IMR-90 (cell line): Measurements from ENCODE around the gene CSF1. TPM values are rescaled to one million over a fixed set of nuclear protein-coding genes. Genes with fewer than 3 reads are reported as not detected.

Experiments used
- ATAC-seq: fragments of 200-7000 bp; cut with Tn5 transposase; 2 replicates; pipeline ENCODE4 v1.9.1; 2020; ENCODE audit warnings: low read depth, mild to moderate bottlenecking, moderate library complexity
- BruUV-seq: library from RNA; stranded (reverse); fragments of 400-500 nt; replicated peaks from 2 replicates; lab custom pipeline; 2021; lab: Mats Ljungman, UMichigan
- CTCF ChIA-PET: fragments of 300-600 bp; formaldehyde crosslinking; extraction: SDS; loops from one replicate; lab custom pipeline; 2021; ENCODE audit warnings: antibody characterized with exemption; lab: Yijun Ruan, JAX
- POLR2A ChIA-PET: fragments of 300-600 bp; sonication (Branson Sonifier 250); formaldehyde crosslinking; loops from one replicate; lab custom pipeline; 2022; ENCODE audit warnings: antibody characterized with exemption; ENCODE audit not compliant: unreplicated experiment; lab: Charles Lee
- DNase-seq: peaks from one replicate; pipeline ENCODE4 v3.0.0; 2013
- H2AFZ ChIP-seq: replicated peaks from 2 replicates; pipeline ENCODE3; 2013; ENCODE audit warnings: low read length, mild to moderate bottlenecking; ENCODE audit not compliant: poor library complexity
- H2AK5ac ChIP-seq: 2 replicates; pipeline ENCODE4 v1.6.1; 2013; ENCODE audit warnings: low read depth, low read length, inconsistent platforms
- H2AK9ac ChIP-seq: replicated peaks from 2 replicates; pipeline ENCODE3; 2013; ENCODE audit warnings: mild to moderate bottlenecking, low read depth, low read length, moderate library complexity; ENCODE audit not compliant: poor library complexity
- H2BK120ac ChIP-seq: 2 replicates; pipeline ENCODE4 v1.6.1; 2013; ENCODE audit warnings: low read depth, low read length, inconsistent platforms
- H2BK15ac ChIP-seq: 3 replicates; pipeline ENCODE4 v1.6.1; 2013; ENCODE audit warnings: low read depth, low read length, inconsistent platforms
- H2BK20ac ChIP-seq: 2 replicates; pipeline ENCODE4 v1.6.1; 2013; ENCODE audit warnings: low read depth, mild to moderate bottlenecking, inconsistent platforms, low read length, moderate library complexity
- H2BK5ac ChIP-seq: 2 replicates; pipeline ENCODE4 v1.6.1; 2013; ENCODE audit warnings: mild to moderate bottlenecking, low read depth, low read length, inconsistent platforms; ENCODE audit not compliant: poor library complexity, severe bottlenecking
- H3K14ac ChIP-seq: replicated peaks from 2 replicates; pipeline ENCODE4 v1.6.1; 2013; ENCODE audit warnings: low read depth, low read length, inconsistent platforms
- H3K18ac ChIP-seq: 2 replicates; pipeline ENCODE4 v1.6.1; 2013; ENCODE audit warnings: low read depth, low read length, control low read depth
- H3K23ac ChIP-seq: 2 replicates; pipeline ENCODE4 v1.6.1; 2013; ENCODE audit warnings: low read depth, low read length, inconsistent platforms
- H3K27ac ChIP-seq: 2 replicates; pipeline ENCODE4 v1.5.1; 2013; ENCODE audit warnings: mild to moderate bottlenecking, control low read depth, low read length; ENCODE audit not compliant: insufficient read depth
- H3K27me3 ChIP-seq: 2 replicates; pipeline ENCODE4 v1.6.1; 2013; ENCODE audit warnings: low read length; ENCODE audit not compliant: control insufficient read depth, insufficient read depth
- H3K36me3 ChIP-seq: 2 replicates; pipeline ENCODE4 v1.6.1; 2013; ENCODE audit warnings: low read length, mixed read lengths; ENCODE audit not compliant: control insufficient read depth, insufficient read depth
- H3K4ac ChIP-seq: 2 replicates; pipeline ENCODE4 v1.6.1; 2013; ENCODE audit warnings: low read depth, low read length, inconsistent platforms
- H3K4me1 ChIP-seq: 2 replicates; pipeline ENCODE4 v1.6.1; 2013; ENCODE audit warnings: low read length, mixed read lengths; ENCODE audit not compliant: control insufficient read depth, insufficient read depth
- H3K4me2 ChIP-seq: 2 replicates; pipeline ENCODE4 v1.6.1; 2013; ENCODE audit warnings: low read depth, mild to moderate bottlenecking, control low read depth, low read length, moderate library complexity
- H3K4me3 ChIP-seq: 2 replicates; pipeline ENCODE4 v1.5.1; 2013; ENCODE audit warnings: low read depth, mild to moderate bottlenecking, control low read depth, low read length, moderate library complexity; ENCODE audit not compliant: insufficient read depth
- H3K56ac ChIP-seq: 2 replicates; pipeline ENCODE4 v1.6.1; 2013; ENCODE audit warnings: low read length, inconsistent platforms; ENCODE audit not compliant: insufficient read depth; ENCODE audit errors: extremely low read depth
- H3K79me1 ChIP-seq, 2 experiments: 2 replicates each; pipeline ENCODE4 v1.6.1; 2013; ENCODE audit warnings: low read length in 2 of 2, inconsistent platforms in 1 of 2, low read depth in 1 of 2
- H3K9ac ChIP-seq: 2 replicates; pipeline ENCODE4 v1.6.1; 2013; ENCODE audit warnings: low read depth, low read length, control low read depth
- H3K9me1 ChIP-seq: 2 replicates; pipeline ENCODE4 v1.6.1; 2013; ENCODE audit warnings: low read length, inconsistent platforms; ENCODE audit not compliant: insufficient read depth
- H3K9me3 ChIP-seq: 2 replicates; pipeline ENCODE4 v1.6.1; 2013; ENCODE audit warnings: low read length; ENCODE audit not compliant: control insufficient read depth, insufficient read depth
- H4K20me1 ChIP-seq: 2 replicates; pipeline ENCODE4 v1.6.1; 2013; ENCODE audit warnings: low read length, inconsistent platforms; ENCODE audit not compliant: insufficient read depth
- H4K5ac ChIP-seq: 2 replicates; pipeline ENCODE4 v1.6.1; 2013; ENCODE audit warnings: mild to moderate bottlenecking, low read depth, low read length, control low read depth
- H4K8ac ChIP-seq, 2 experiments: 2 replicates each; pipeline ENCODE4 v1.6.1; 2013; ENCODE audit warnings: low read depth in 2 of 2, low read length in 2 of 2, control low read depth in 1 of 2, inconsistent platforms in 1 of 2
- H4K91ac ChIP-seq: 2 replicates; pipeline ENCODE4 v1.6.1; 2013; ENCODE audit warnings: low read depth, low read length, inconsistent platforms; ENCODE audit not compliant: insufficient read depth
- BHLHE40 ChIP-seq: fragments of 150-350 bp; IDR thresholded peaks from 2 replicates; pipeline ENCODE4 v1.6.1; 2016; ENCODE audit warnings: mild to moderate bottlenecking, low read depth, low read length
- CEBPB ChIP-seq: IDR thresholded peaks from 2 replicates; pipeline ENCODE4 v1.6.1; 2012; ENCODE audit warnings: low read depth, low read length, improper control_type of control experiment
- CHD1 ChIP-seq: IDR thresholded peaks from 2 replicates; pipeline ENCODE4 v1.6.1; 2012; ENCODE audit warnings: low read depth, low read length, improper control_type of control experiment
- CTCF ChIP-seq: conservative IDR thresholded peaks from 2 replicates; pipeline ENCODE4 v1.5.1; 2012; ENCODE audit warnings: mild to moderate bottlenecking, low read depth, low read length, improper control_type of control experiment
- ELK1 ChIP-seq: fragments of 150-350 bp; IDR thresholded peaks from 2 replicates; pipeline ENCODE4 v1.6.1; 2016; ENCODE audit warnings: low read depth, mild to moderate bottlenecking, low read length, moderate library complexity, borderline replicate concordance
- FOS ChIP-seq: fragments of 150-350 bp; IDR thresholded peaks from 2 replicates; pipeline ENCODE4 v1.6.1; 2016; ENCODE audit warnings: low read depth, low read length
- MAFK ChIP-seq: IDR thresholded peaks from 2 replicates; pipeline ENCODE4 v1.6.1; 2012; ENCODE audit warnings: low read depth, low read length, improper control_type of control experiment
- MAZ ChIP-seq: IDR thresholded peaks from 2 replicates; pipeline ENCODE4 v1.6.1; 2012; ENCODE audit warnings: low read depth, mild to moderate bottlenecking, low read length, improper control_type of control experiment, moderate library complexity, borderline replicate concordance
- MXI1 ChIP-seq: IDR thresholded peaks from 2 replicates; pipeline ENCODE4 v1.6.1; 2012; ENCODE audit warnings: low read depth, mild to moderate bottlenecking, low read length, moderate library complexity, borderline replicate concordance
- NFE2L2 ChIP-seq: fragments of 150-350 bp; IDR thresholded peaks from 2 replicates; pipeline ENCODE4 v1.6.1; 2016; ENCODE audit warnings: low read depth, mild to moderate bottlenecking, low read length
- POLR2A ChIP-seq: IDR thresholded peaks from 2 replicates; pipeline ENCODE4 v1.6.1; 2012; ENCODE audit warnings: mild to moderate bottlenecking, low read depth, low read length
- RAD21 ChIP-seq: IDR thresholded peaks from 2 replicates; pipeline ENCODE4 v1.6.1; 2012; ENCODE audit warnings: low read length, improper control_type of control experiment
- RCOR1 ChIP-seq: IDR thresholded peaks from 2 replicates; pipeline ENCODE4 v1.6.1; 2012; ENCODE audit warnings: mild to moderate bottlenecking, low read length, improper control_type of control experiment; ENCODE audit not compliant: insufficient replicate concordance
- RFX5 ChIP-seq: IDR thresholded peaks from 2 replicates; pipeline ENCODE4 v1.8.0; 2012; ENCODE audit warnings: low read depth, mild to moderate bottlenecking, low read length, moderate library complexity
- SMC3 ChIP-seq: fragments of 150-350 bp; IDR thresholded peaks from 2 replicates; pipeline ENCODE4 v1.6.1; 2016; ENCODE audit warnings: low read depth, mild to moderate bottlenecking, antibody characterized with exemption, low read length, moderate library complexity
- USF2 ChIP-seq: fragments of 150-350 bp; IDR thresholded peaks from 2 replicates; pipeline ENCODE4 v1.6.1; 2017; ENCODE audit warnings: mild to moderate bottlenecking, antibody characterized with exemption, low read length, low read depth
- WGBS, 2 experiments: methylation state at CpG; one replicate each; pipeline versions ENCODE4 v1.1.5 to v1.1.7; 2013; ENCODE audit warnings: missing lambda C conversion rate in 2 of 2; ENCODE audit not compliant: insufficient read length in 1 of 2; ENCODE audit errors: extremely low coverage in 2 of 2; 5-methylcytosine and 5-hydroxymethylcytosine counted together
- dilution Hi-C: fragments of 300-500 bp; cut with HindIII; formaldehyde crosslinking; loops from one replicate; pipeline ENCODE4 v1.14.3; 2018; ENCODE audit warnings: low sequenced_read_pairs; ENCODE audit not compliant: unreplicated experiment
- in situ Hi-C: fragments of 300-500 bp; cut with MboI; formaldehyde crosslinking; loops from 3 replicates; pipeline ENCODE4 v1.14.3; 2019; ENCODE audit warnings: low sequenced_read_pairs, inconsistent platforms, mixed read lengths
- intact Hi-C: fragments of 100-400 bp; cut with micrococcal nuclease; formaldehyde crosslinking; loops from 2 replicates; pipeline ENCODE4 v1.10.0; 2022
- polyA plus RNA-seq, 3 experiments: library from polyadenylated mRNA; depleted of rRNA; stranded (reverse); fragments of >200 nt; gene quantifications; 2 replicates each; pipeline ENCODE4 v1.2.3, GENCODE V29; 2012; ENCODE audit warnings: low replicate concordance in 1 of 3
- total RNA-seq: library from RNA; depleted of rRNA; stranded (reverse); fragments of >200 nt; gene quantifications from 2 replicates; pipeline ENCODE4 v1.2.3, GENCODE V29; 2012

The CSF1 gene
- total and polyA plus RNA-seq, 2 of the 4 experiments (the other 2 are of a cell fraction) = 14.3 to 22.0 TPM

- H2AFZ ChIP-seq = peak overlapping the region; percentile 82
- H3K14ac ChIP-seq = peak overlapping the region; percentile 79
- peak overlapping the region; percentile 21 for H2BK5ac ChIP-seq
- H3K4me1 ChIP-seq = peaks cover 6% of the 10 kb centered on the region
- H2AK5ac ChIP-seq = no peak overlapping the region
- ATAC-seq (peak; percentile 27; the same call in 1 of the 2 replicates), DNase-seq (no peak)
- H2BK20ac ChIP-seq = peak overlapping the region; percentile 73
- no peaks in the 10 kb centered on the region for H3K79me1 ChIP-seq
- H3K4me3 ChIP-seq = no peak overlapping the region
- no peak overlapping the region for H4K8ac ChIP-seq
- peak overlapping the region; percentile 97; the same call in 1 of the 3 replicates for H2BK15ac ChIP-seq
- no peak overlapping the region for H2AK9ac ChIP-seq
- no peak overlapping the region for H3K9ac ChIP-seq
- peak overlapping the region; percentile 71 for H2BK120ac ChIP-seq
- peak overlapping the region; percentile 28 for H3K4ac ChIP-seq
- no peaks in the 10 kb centered on the region for H3K36me3 ChIP-seq
- H3K27me3 ChIP-seq = no peaks in the 10 kb centered on the region
- CTCF ChIA-PET = no interaction called here
- H4K91ac ChIP-seq = peak overlapping the region; percentile 61; the same call in 1 of the 2 replicates
- H3K4me2 ChIP-seq = no peak overlapping the region
- H3K56ac ChIP-seq = no peak overlapping the region
- no TSS peak for BruUV-seq
- in situ Hi-C loops = no loop called here
- intact Hi-C loops = no loop called here
- H3K27ac ChIP-seq = peak overlapping the region; percentile 1; the same call in 1 of the 2 replicates
- POLR2A ChIA-PET = no interaction called here
- TF ChIP-seq BHLHE40 = no peak
- TF ChIP-seq NFE2L2 = no peak
- TF ChIP-seq MXI1 = no peak
- no peak for TF ChIP-seq RFX5
- no peak for TF ChIP-seq ELK1
- TF ChIP-seq CEBPB = no peak
- no peak for TF ChIP-seq POLR2A
- TF ChIP-seq RCOR1 = no peak
- TF ChIP-seq RAD21 = no peak
- TF ChIP-seq MAZ = no peak
- TF ChIP-seq MAFK = no peak
- no peak for TF ChIP-seq SMC3
- TF ChIP-seq USF2 = no peak
- TF ChIP-seq FOS = no peak
- no peak for TF ChIP-seq CHD1
- TF ChIP-seq CTCF = no peak
- H4K5ac ChIP-seq = no peak overlapping the region
- no peaks in the 10 kb centered on the region for H3K9me3 ChIP-seq
- dilution Hi-C loops = no loop called here
- WGBS, 2 experiments = 17% methylated on average over 1 of the region's 1 CpG; no CpG with 5 or more reads in 1 of the 2 experiments
- H4K20me1 ChIP-seq = no peaks in the 10 kb centered on the region
- H3K18ac ChIP-seq = peak overlapping the region; percentile 44
- H3K23ac ChIP-seq = peak overlapping the region; percentile 4; the same call in 1 of the 2 replicates
- H3K9me1 ChIP-seq = peaks cover 10% of the 10 kb centered on the region
These were observed 43.4 kb downstream of the CSF1 start for GRCh38 chr1:109954041-109954512.
